Mucosa of rectum (tissue), 2 donors: Measurements from ENCODE around the gene SOHLH1.

Experiments
- H3K27ac ChIP-seq, 2 donors: one replicate each; pipeline ENCODE4 v1.7.0; 2013; ENCODE audit warnings: inconsistent platforms in 2 of 2, low read depth in 2 of 2, low read length in 2 of 2
- H3K27me3 ChIP-seq, 2 donors: one replicate each; pipeline ENCODE4 v1.7.0; 2013; ENCODE audit warnings: low read length in 2 of 2; ENCODE audit not compliant: control insufficient read depth in 2 of 2, insufficient read depth in 2 of 2
- H3K36me3 ChIP-seq, 2 donors: one replicate each; pipeline ENCODE4 v1.7.0; 2013; ENCODE audit warnings: low read length in 2 of 2; ENCODE audit not compliant: control insufficient read depth in 2 of 2, insufficient read depth in 2 of 2
- H3K4me1 ChIP-seq, 2 donors: one replicate each; pipeline ENCODE4 v1.7.0; 2013; ENCODE audit warnings: low read length in 2 of 2, mild to moderate bottlenecking in 1 of 2; ENCODE audit not compliant: control insufficient read depth in 2 of 2, insufficient read depth in 2 of 2
- H3K4me3 ChIP-seq, 2 donors: one replicate each; pipeline ENCODE4 v1.7.0; 2013; ENCODE audit warnings: low read length in 2 of 2
- H3K9ac ChIP-seq, 2 donors: one replicate each; pipeline ENCODE4 v1.7.0; 2013; ENCODE audit warnings: low read length in 2 of 2, low read depth in 1 of 2, mild to moderate bottlenecking in 1 of 2
- H3K9me3 ChIP-seq, 2 donors: one replicate each; pipeline ENCODE4 v1.7.0; 2013; ENCODE audit warnings: low read length in 2 of 2; ENCODE audit not compliant: control insufficient read depth in 2 of 2
- donor health status: healthy.
- donor health status: Normal muscosa, but diverticular disease.

SOHLH1 gene

GRCh38 chr9:135695036-135695435, 4.2 kb downstream of the SOHLH1 start:
- H3K36me3 ChIP-seq = no peaks in the 10 kb centered on the region
- H3K4me3 ChIP-seq = no peak overlapping the region
- H3K4me1 ChIP-seq = no peaks in the 10 kb centered on the region
- no peak overlapping the region for H3K27ac ChIP-seq
- peaks cover 2% of the 10 kb centered on the region in 2 donors for H3K27me3 ChIP-seq
- no peak overlapping the region for H3K9ac ChIP-seq
- H3K9me3 ChIP-seq = no peaks in the 10 kb centered on the region

GRCh38 chr9:135694414-135694813, 4.9 kb downstream of the SOHLH1 start:
- Histone ChIP-seq H3K27me3 (peaks cover 2% of the 10 kb centered on the region in 2 donors), H3K4me3 (no peak overlapping the region)

GRCh38 chr9:135693771-135694170, 5.5 kb downstream of the SOHLH1 start:
- H3K4me1 ChIP-seq = no peaks in the 10 kb centered on the region
- H3K36me3 ChIP-seq = no peaks in the 10 kb centered on the region
- no peaks in the 10 kb centered on the region for H3K9me3 ChIP-seq
- no peak overlapping the region for H3K9ac ChIP-seq
- no peak overlapping the region for H3K4me3 ChIP-seq
- no peak overlapping the region for H3K27ac ChIP-seq
- peaks cover 2% of the 10 kb centered on the region in 2 donors for H3K27me3 ChIP-seq

More at GRCh38 chr9:135694414-135694813, 4.9 kb downstream of the SOHLH1 start:
- H3K9me3 ChIP-seq = no peaks in the 10 kb centered on the region
- no peak overlapping the region for H3K9ac ChIP-seq
- H3K36me3 ChIP-seq = no peaks in the 10 kb centered on the region
- H3K4me1 ChIP-seq = no peaks in the 10 kb centered on the region
- no peak overlapping the region for H3K27ac ChIP-seq

GRCh38 chr9:135693265-135693664, 6.0 kb downstream of the SOHLH1 start:
- Histone ChIP-seq H3K4me1 (no peaks in the 10 kb centered on the region), H3K27ac (no peak overlapping the region), H3K9me3 (no peaks in the 10 kb centered on the region), H3K9ac (no peak overlapping the region), H3K36me3 (no peaks in the 10 kb centered on the region), H3K4me3 (no peak overlapping the region), H3K27me3 (peaks cover 2% of the 10 kb centered on the region in 2 donors)

GRCh38 chr9:135692410-135692809, 6.9 kb downstream of the SOHLH1 start:
- Histone ChIP-seq H3K4me1 (no peaks in the 10 kb centered on the region), H3K27me3 (peaks cover 2% of the 10 kb centered on the region in 2 donors), H3K9ac (no peak overlapping the region), H3K9me3 (no peaks in the 10 kb centered on the region), H3K27ac (no peak overlapping the region), H3K36me3 (no peaks in the 10 kb centered on the region), H3K4me3 (no peak overlapping the region)

- H3K27ac ChIP-seq = no peak overlapping the region
- no peak overlapping the region for H3K9ac ChIP-seq
- no peaks in the 10 kb centered on the region for H3K9me3 ChIP-seq
- peaks cover 2 to 3% of the 10 kb centered on the region in 2 donors for H3K27me3 ChIP-seq
- no peaks in the 10 kb centered on the region for H3K36me3 ChIP-seq
- H3K4me1 ChIP-seq = no peaks in the 10 kb centered on the region
- H3K4me3 ChIP-seq = no peak overlapping the region
Measured at GRCh38 chr9:135690836-135691570, 8.3 kb downstream of the SOHLH1 start.

- Histone ChIP-seq H3K27me3 (peaks cover 2 to 3% of the 10 kb centered on the region in 2 donors), H3K27ac (no peak overlapping the region), H3K4me3 (no peak overlapping the region), H3K36me3 (no peaks in the 10 kb centered on the region), H3K4me1 (no peaks in the 10 kb centered on the region), H3K9me3 (no peaks in the 10 kb centered on the region), H3K9ac (no peak overlapping the region)
Measured at GRCh38 chr9:135689011-135689410, 10.3 kb downstream of the SOHLH1 start.

GRCh38 chr9:135687216-135687615, 12.1 kb downstream of the SOHLH1 start:
- Histone ChIP-seq H3K9ac (no peak overlapping the region), H3K27me3 (peaks cover 0 to 3% of the 10 kb centered on the region in 2 donors), H3K36me3 (no peaks in the 10 kb centered on the region), H3K9me3 (no peaks in the 10 kb centered on the region), H3K4me3 (no peak overlapping the region), H3K4me1 (no peaks in the 10 kb centered on the region), H3K27ac (no peak overlapping the region)

GRCh38 chr9:135684691-135685090, 14.6 kb downstream of the SOHLH1 start:
- Histone ChIP-seq H3K4me3 (no peak overlapping the region), H3K36me3 (no peaks in the 10 kb centered on the region), H3K27ac (no peak overlapping the region), H3K4me1 (no peaks in the 10 kb centered on the region), H3K9me3 (no peaks in the 10 kb centered on the region), H3K9ac (no peak overlapping the region), H3K27me3 (peaks cover 0 to 3% of the 10 kb centered on the region in 2 donors)

GRCh38 chr9:135683401-135684034, 15.8 kb downstream of the SOHLH1 start:
- Histone ChIP-seq H3K4me1 (no peaks in the 10 kb centered on the region), H3K9ac (no peak overlapping the region), H3K4me3 (no peak overlapping the region), H3K36me3 (no peaks in the 10 kb centered on the region), H3K9me3 (no peaks in the 10 kb centered on the region), H3K27me3 (peaks cover 0 to 3% of the 10 kb centered on the region in 2 donors), H3K27ac (no peak overlapping the region)
